Mucosa of stomach (tissue), 1 donor: ENCODE results near the gene SAMD10.

Source experiments
- H3K27me3 ChIP-seq: one replicate; pipeline ENCODE4 v1.7.0; 2013; ENCODE audit warnings: mild to moderate bottlenecking, low read length; ENCODE audit not compliant: control insufficient read depth, insufficient read depth
- H3K36me3 ChIP-seq: one replicate; pipeline ENCODE4 v1.7.0; 2013; ENCODE audit warnings: low read length; ENCODE audit not compliant: control insufficient read depth, insufficient read depth
- H3K4me1 ChIP-seq: one replicate; pipeline ENCODE4 v1.7.0; 2013; ENCODE audit warnings: mild to moderate bottlenecking, low read length; ENCODE audit not compliant: control insufficient read depth, insufficient read depth
- H3K4me3 ChIP-seq: one replicate; pipeline ENCODE4 v1.7.0; 2013; ENCODE audit warnings: low read length
- H3K9ac ChIP-seq: one replicate; pipeline ENCODE4 v1.7.0; 2013; ENCODE audit warnings: mild to moderate bottlenecking, low read length, moderate library complexity
- H3K9me3 ChIP-seq: one replicate; pipeline ENCODE4 v1.7.0; 2013; ENCODE audit warnings: mild to moderate bottlenecking, low read length, moderate library complexity; ENCODE audit not compliant: control insufficient read depth
- donor health status: Pancreatic carcinoma.

Gene SAMD10

GRCh38 chr20:63979557-63980316 is at the start of gene SAMD10:
TSS of gene SAMD10 (minus strand) at chr20:63979642. CDS start at chr20:63979467, 175 bp downstream.
- Histone ChIP-seq H3K4me3 (peak within 1 kb of the TSS; percentile 82), H3K4me1 (peaks cover 34% of the 10 kb centered on the region), H3K27me3 (no peaks in the 10 kb centered on the region), H3K9me3 (no peaks in the 10 kb centered on the region), H3K36me3 (no peaks in the 10 kb centered on the region), H3K9ac (peak within 1 kb of the TSS; percentile 76)

DNA sequence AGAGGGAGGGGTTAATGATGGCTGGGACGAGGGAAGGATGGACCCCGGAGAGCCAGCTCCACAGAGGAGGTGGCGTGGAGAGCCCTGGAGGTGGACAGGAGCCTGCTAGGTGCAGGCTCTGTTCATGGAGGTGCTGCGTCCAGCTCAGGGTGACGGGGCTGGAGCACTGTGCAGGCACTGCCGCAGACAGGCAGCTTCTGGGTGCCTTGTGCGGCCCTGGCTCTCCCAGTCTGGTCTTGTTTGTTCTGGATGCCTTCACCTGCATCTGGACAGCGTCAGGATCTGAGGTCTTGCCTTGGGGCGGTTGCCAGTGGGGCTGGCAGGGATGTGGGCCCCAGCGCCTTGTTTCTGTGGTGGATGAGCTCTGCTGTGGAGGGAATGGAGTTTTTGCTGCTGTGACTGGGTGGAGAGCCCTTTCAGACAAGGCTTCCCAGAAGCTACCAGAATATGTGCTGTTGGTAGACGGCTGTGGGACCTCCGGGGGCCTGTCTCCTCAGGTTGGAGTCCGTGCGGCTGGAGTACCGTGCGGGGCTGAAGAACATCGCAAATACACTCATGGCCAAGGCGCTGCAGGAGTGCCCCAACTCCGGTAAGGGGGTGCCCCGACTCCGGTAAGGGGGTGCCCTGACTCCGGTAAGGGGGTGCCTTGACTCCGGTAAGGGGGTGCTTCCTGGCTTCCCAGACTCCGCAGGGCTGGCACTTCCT is 48.7 kb upstream of the SAMD10 start:
- Histone ChIP-seq H3K4me3 (no peak overlapping the region), H3K9ac (no peak overlapping the region), H3K4me1 (peaks cover 11% of the 10 kb centered on the region), H3K27me3 (no peaks in the 10 kb centered on the region), H3K9me3 (no peaks in the 10 kb centered on the region), H3K36me3 (peaks cover 21% of the 10 kb centered on the region)

DNA sequence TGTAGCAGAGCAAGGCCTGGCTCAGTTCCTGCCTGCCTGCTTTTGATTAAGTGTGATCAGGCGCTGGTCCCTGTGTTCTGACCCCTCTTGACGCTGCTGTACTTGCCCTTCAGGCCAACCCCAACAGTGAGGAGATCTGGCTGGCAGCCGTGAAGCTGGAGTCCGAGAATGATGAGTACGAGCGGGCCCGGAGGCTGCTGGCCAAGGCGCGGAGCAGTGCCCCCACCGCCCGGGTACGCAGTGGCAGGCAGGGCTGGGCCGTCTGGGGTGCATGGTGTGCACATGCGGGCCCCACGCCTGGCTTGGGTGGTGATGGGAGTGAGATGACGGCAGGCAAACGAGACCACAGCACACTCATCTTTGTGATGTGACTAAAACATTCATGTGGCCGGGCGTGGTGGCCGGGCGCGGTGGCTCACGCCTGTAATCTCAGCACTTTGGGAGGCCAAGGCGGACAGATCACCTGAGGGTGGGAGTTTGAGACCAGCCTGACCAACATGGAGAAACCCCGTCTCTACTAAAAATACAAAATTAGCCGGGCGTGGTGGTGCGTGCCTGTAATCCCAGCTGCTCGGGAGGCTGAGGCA is 46.5 kb upstream of the SAMD10 start:
- Histone ChIP-seq H3K4me1 (peaks cover 10% of the 10 kb centered on the region), H3K27me3 (no peaks in the 10 kb centered on the region), H3K4me3 (no peak overlapping the region), H3K36me3 (peaks cover 27% of the 10 kb centered on the region), H3K9me3 (no peaks in the 10 kb centered on the region), H3K9ac (no peak overlapping the region)

- no peak overlapping the region for H3K4me3 ChIP-seq
- H3K9me3 ChIP-seq: no peaks in the 10 kb centered on the region
- H3K36me3 ChIP-seq: peaks cover 27% of the 10 kb centered on the region
- no peak overlapping the region for H3K9ac ChIP-seq
- H3K4me1 ChIP-seq: peaks cover 3% of the 10 kb centered on the region
- H3K27me3 ChIP-seq: no peaks in the 10 kb centered on the region
Observed at GRCh38 chr20:64025101-64025825, 45.8 kb upstream of the SAMD10 start.

GRCh38 chr20:64024141-64024990 is 44.9 kb upstream of the SAMD10 start:
- Histone ChIP-seq H3K36me3 (peaks cover 28% of the 10 kb centered on the region), H3K9ac (no peak overlapping the region), H3K27me3 (no peaks in the 10 kb centered on the region), H3K4me1 (no peaks in the 10 kb centered on the region), H3K9me3 (no peaks in the 10 kb centered on the region), H3K4me3 (no peak overlapping the region)

DNA sequence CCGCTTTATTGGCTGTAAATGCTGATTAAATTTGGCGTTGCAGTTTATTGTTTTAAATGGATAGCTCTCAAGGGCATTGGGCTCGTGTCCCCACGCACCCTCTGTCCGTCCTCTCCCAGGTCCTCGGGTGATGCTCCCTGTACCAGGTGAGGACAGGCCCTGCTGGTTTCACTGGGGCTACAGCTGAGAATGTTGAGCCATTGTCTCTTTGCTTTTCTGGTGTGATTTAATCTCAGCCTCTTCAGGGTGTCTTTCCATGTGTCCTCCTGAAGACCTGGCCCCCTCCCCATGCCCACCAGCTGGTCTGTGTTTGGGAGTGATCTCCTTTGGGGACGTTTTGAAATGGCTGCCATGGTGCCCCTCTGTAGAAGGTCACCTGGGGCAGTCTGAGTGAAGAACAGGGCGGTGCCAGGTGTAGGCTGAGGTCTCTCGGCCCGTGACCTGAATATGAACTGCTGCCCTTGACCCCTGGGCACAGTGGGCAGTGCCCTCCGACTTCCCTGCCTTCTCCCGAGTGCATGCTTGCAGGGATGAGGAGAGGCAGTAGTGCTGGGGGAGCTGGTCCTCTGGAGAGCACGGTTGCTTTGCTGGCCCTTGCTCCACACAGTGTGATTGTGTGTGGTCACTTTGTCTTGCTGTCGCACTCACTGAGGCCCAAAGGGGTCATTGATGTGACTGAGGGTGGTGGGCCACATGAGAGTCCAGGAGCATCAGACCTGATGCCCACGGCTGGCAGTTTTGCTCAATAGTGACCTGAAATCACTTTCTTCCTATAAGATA is 44.1 kb upstream of the SAMD10 start:
- Histone ChIP-seq H3K27me3 (no peaks in the 10 kb centered on the region), H3K9me3 (no peaks in the 10 kb centered on the region), H3K9ac (no peak overlapping the region), H3K4me3 (no peak overlapping the region), H3K4me1 (no peaks in the 10 kb centered on the region), H3K36me3 (peaks cover 22% of the 10 kb centered on the region)

DNA sequence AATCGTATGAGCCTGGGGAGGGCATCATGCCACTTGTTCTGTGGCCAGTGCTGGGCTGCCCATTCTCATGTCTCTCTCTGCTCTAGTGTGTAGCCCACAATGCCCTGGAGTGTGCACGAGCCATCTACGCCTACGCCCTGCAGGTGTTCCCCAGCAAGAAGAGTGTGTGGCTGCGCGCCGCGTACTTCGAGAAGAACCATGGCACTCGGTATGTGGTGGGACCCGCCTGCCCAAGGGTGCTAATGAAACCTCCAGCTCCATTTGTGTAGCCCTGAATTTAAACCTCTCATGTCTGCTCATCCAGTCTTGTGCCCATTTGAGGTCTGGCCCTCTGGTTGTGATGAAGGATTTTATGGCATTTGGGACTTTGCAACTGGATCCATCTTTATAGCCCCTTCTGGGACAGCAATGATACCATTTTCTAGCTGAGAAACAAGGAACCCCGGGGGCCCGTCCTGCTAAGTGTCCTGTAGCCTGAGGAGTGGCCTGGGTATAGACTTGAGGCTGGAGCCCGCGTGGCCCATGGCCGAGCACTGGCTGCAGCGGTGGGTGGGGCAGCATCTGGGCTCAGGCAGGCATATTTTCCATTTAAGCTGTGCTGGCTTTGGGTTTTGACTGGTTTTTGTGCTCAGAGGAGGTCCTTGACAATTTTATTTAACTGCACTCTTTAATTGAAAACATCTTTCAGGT is 43.4 kb upstream of the SAMD10 start:
- no peak overlapping the region for H3K9ac ChIP-seq
- H3K4me3 ChIP-seq: no peak overlapping the region
- peaks cover 22% of the 10 kb centered on the region for H3K36me3 ChIP-seq
- H3K9me3 ChIP-seq: no peaks in the 10 kb centered on the region
- no peaks in the 10 kb centered on the region for H3K27me3 ChIP-seq
- H3K4me1 ChIP-seq: no peaks in the 10 kb centered on the region

- Histone ChIP-seq H3K4me3 (no peak overlapping the region), H3K9ac (no peak overlapping the region), H3K27me3 (no peaks in the 10 kb centered on the region), H3K9me3 (no peaks in the 10 kb centered on the region), H3K36me3 (peaks cover 11% of the 10 kb centered on the region), H3K4me1 (no peaks in the 10 kb centered on the region)
Observed at GRCh38 chr20:64021124-64021975, 41.9 kb upstream of the SAMD10 start.

DNA sequence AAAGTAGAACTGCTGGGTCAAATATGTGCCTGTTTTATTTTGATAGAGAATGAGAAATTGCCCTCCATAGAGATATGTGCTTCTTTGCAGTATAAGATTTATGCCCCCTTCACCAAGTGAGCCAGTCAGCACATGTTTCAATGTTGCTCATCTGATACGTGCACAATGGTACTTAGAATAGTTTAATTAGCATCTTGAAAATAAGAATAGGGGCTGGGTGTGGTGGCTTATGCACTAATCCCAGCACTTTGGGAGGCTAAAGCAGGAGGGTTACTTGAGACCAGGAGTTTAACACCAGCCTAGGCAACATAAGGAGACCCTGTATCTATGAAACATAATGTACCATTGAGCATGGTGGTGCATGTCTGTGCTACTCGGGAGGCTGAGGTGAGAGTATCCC is 36.2 kb upstream of the SAMD10 start:
- no peaks in the 10 kb centered on the region for H3K27me3 ChIP-seq
- peaks cover 17% of the 10 kb centered on the region for H3K36me3 ChIP-seq
- H3K4me3 ChIP-seq: no peak overlapping the region
- H3K4me1 ChIP-seq: no peaks in the 10 kb centered on the region
- no peaks in the 10 kb centered on the region for H3K9me3 ChIP-seq
- H3K9ac ChIP-seq: no peak overlapping the region
